SU-DHL-6 (cell line): Measurements from ENCODE around the gene CLSTN2.

Experiments
- H2AFZ ChIP-seq: fragments of 200-600 bp; sonication (generic); 2 replicates; pipeline ENCODE4 v1.6.1; 2014; ENCODE audit warnings: low read depth, mild to moderate bottlenecking, moderate library complexity, mixed read lengths, antibody characterized with exemption, low read length; ENCODE audit not compliant: severe bottlenecking
- H3F3A ChIP-seq: fragments of 200-600 bp; shearing (Covaris generic); 2 replicates; pipeline ENCODE4 v1.6.0; 2016; ENCODE audit warnings: antibody characterized with exemption, mild to moderate bottlenecking; ENCODE audit not compliant: insufficient read depth
- H3K27ac ChIP-seq: fragments of 200-600 bp; sonication (generic); 2 replicates; pipeline ENCODE4 v1.5.1; 2016; ENCODE audit warnings: low read depth, mild to moderate bottlenecking, low read length, moderate library complexity, mixed read lengths
- H3K27me3 ChIP-seq: fragments of 200-600 bp; sonication (generic), shearing (Covaris generic); 2 replicates; pipeline ENCODE4 v1.6.0; 2014; ENCODE audit warnings: mild to moderate bottlenecking, low read length
- H3K36me3 ChIP-seq: fragments of 200-600 bp; sonication (generic); 2 replicates; pipeline ENCODE4 v1.6.1; 2014; ENCODE audit warnings: mild to moderate bottlenecking, low read length, mixed read lengths
- H3K4me2 ChIP-seq: fragments of 300-600, 200-600 bp; shearing (Covaris generic), sonication (generic); 2 replicates; pipeline ENCODE4 v1.6.0; 2014; ENCODE audit warnings: low read length, low read depth, mild to moderate bottlenecking; ENCODE audit not compliant: poor library complexity, severe bottlenecking
- H3K4me3 ChIP-seq: fragments of 200-600 bp; sonication (generic); 2 replicates; pipeline ENCODE4 v1.5.1; 2014; ENCODE audit warnings: antibody characterized with exemption, low read length, mild to moderate bottlenecking, mixed read lengths; ENCODE audit not compliant: insufficient read depth, poor library complexity, severe bottlenecking
- H3K79me2 ChIP-seq: fragments of 200-600 bp; sonication (generic); 2 replicates; pipeline ENCODE4 v1.6.1; 2014; ENCODE audit warnings: mild to moderate bottlenecking, low read length, moderate library complexity; ENCODE audit not compliant: insufficient read depth
- H3K9ac ChIP-seq: fragments of 200-600 bp; sonication (generic); 2 replicates; pipeline ENCODE4 v1.7.0; 2014; ENCODE audit warnings: mild to moderate bottlenecking, low read length
- H3K9me2 ChIP-seq: fragments of 200-600 bp; sonication (generic); replicated peaks from 2 replicates; pipeline ENCODE4 v1.6.1; 2014; ENCODE audit warnings: low read length; ENCODE audit not compliant: insufficient read depth
- H3K9me3 ChIP-seq: fragments of 200-600 bp; sonication (generic); 2 replicates; pipeline ENCODE4 v1.6.1; 2014; ENCODE audit warnings: low read length, mixed read lengths; ENCODE audit not compliant: insufficient read depth
- H4K20me1 ChIP-seq: fragments of 200-600 bp; sonication (generic); 2 replicates; pipeline ENCODE4 v1.6.1; 2014; ENCODE audit warnings: low read depth, mild to moderate bottlenecking, antibody characterized with exemption, low read length, moderate library complexity, mixed read lengths
- EZH2phosphoT487 ChIP-seq: fragments of 200-600 bp; sonication (generic), shearing (Covaris generic); conservative IDR thresholded peaks from 2 replicates; pipeline ENCODE4 v1.6.1; 2018; ENCODE audit warnings: mild to moderate bottlenecking, antibody characterized with exemption, low read length, moderate library complexity, mixed read lengths
- TF ChIP-seq, protein P1 (sequence below): fragments of 200-600 bp; sonication (generic); IDR thresholded peaks from one replicate; pipeline ENCODE4 v1.5.1; 2017; ENCODE audit warnings: antibody characterized with exemption, mild to moderate bottlenecking, low read length, moderate library complexity; ENCODE audit not compliant: insufficient read depth, poor library complexity, severe bottlenecking

Gene CLSTN2

GRCh38 chr3:139935016-139935865 is at the start of gene CLSTN2:
CLSTN2 (plus strand) TSS chr3:139935185.
- Histone ChIP-seq H3K79me2 (no peaks in the 10 kb centered on the region), H3K27me3 (no peaks in the 10 kb centered on the region), H3F3A (no peaks in the 10 kb centered on the region), H3K36me3 (no peaks in the 10 kb centered on the region), H3K9me3 (no peaks in the 10 kb centered on the region), H3K9ac (no peak within 1 kb of the TSS), H3K4me3 (no peak within 1 kb of the TSS), H3K4me2 (no peak within 1 kb of the TSS), H3K27ac (no peak within 1 kb of the TSS), H3K9me2 (no peaks in the 10 kb centered on the region), H2AFZ (no peak within 1 kb of the TSS), H4K20me1 (no peaks in the 10 kb centered on the region)
- TF ChIP-seq, protein P1, sequence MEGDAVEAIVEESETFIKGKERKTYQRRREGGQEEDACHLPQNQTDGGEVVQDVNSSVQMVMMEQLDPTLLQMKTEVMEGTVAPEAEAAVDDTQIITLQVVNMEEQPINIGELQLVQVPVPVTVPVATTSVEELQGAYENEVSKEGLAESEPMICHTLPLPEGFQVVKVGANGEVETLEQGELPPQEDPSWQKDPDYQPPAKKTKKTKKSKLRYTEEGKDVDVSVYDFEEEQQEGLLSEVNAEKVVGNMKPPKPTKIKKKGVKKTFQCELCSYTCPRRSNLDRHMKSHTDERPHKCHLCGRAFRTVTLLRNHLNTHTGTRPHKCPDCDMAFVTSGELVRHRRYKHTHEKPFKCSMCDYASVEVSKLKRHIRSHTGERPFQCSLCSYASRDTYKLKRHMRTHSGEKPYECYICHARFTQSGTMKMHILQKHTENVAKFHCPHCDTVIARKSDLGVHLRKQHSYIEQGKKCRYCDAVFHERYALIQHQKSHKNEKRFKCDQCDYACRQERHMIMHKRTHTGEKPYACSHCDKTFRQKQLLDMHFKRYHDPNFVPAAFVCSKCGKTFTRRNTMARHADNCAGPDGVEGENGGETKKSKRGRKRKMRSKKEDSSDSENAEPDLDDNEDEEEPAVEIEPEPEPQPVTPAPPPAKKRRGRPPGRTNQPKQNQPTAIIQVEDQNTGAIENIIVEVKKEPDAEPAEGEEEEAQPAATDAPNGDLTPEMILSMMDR, result no peak
- no peak for TF ChIP-seq EZH2phosphoT487

DNA sequence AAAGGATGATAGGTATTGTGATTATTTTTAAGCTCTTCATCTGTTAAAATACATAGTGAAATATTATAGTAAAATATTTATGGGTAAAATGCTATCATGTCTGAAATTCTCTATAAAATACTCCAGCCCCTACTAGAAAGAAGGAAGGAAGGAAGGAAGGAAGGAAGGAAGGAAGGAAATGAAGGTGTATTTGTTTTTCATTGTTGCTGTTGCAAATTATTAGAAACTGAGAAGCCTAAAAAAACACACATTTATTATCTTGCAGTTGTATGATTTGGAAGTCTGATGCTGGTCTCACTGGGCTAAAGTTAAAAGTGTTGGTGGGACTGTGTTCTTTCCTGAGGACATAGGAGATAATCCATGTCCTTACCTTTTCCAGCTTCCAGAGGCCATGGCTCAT is 47.6 kb upstream of the CLSTN2 start:
- no peak for TF ChIP-seq EZH2phosphoT487
- TF ChIP-seq, protein P1, result no peak
- no peaks in the 10 kb centered on the region for H3K9me3 ChIP-seq
- no peaks in the 10 kb centered on the region for H3F3A ChIP-seq
- no peaks in the 10 kb centered on the region for H3K36me3 ChIP-seq
- no peaks in the 10 kb centered on the region for H3K79me2 ChIP-seq
- no peak overlapping the region for H3K9ac ChIP-seq
- H3K4me3 ChIP-seq, result no peak overlapping the region
- H3K4me2 ChIP-seq, result no peak overlapping the region
- no peaks in the 10 kb centered on the region for H4K20me1 ChIP-seq
- H3K9me2 ChIP-seq, result no peaks in the 10 kb centered on the region
- H3K27me3 ChIP-seq, result no peaks in the 10 kb centered on the region
- H2AFZ ChIP-seq, result no peak overlapping the region
- H3K27ac ChIP-seq, result no peak overlapping the region

DNA sequence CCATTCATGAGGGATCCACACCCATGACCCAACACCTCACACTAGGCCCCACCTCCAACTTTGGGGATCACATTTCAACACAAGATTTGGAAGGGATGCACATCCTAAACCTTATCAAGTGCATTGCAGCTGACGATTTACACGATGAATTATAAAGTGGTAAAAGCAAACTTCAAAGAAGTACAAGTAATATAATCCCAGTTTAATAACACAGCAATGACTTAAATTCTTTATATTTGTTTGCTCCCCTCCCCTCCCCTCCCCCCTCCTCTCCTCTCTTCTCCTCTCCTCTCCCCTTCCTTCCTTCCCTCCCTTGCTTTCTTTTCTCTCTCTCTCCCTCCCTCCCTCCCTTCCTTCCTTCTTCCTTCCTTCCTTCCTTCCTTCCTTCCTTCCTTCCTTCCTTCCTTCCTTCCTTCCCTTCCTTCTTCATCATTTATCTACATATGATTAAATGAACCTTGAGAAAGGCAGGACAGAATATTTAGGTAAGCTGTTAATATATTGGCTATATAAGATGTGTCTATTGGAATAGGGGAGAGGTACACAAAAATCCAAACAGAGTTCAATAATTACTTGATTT is 46.3 kb upstream of the CLSTN2 start:
- H3K27ac ChIP-seq, result no peak overlapping the region
- H3K4me3 ChIP-seq, result no peak overlapping the region
- no peak overlapping the region for H3K4me2 ChIP-seq
- TF ChIP-seq, protein P1, result no peak
- no peak for TF ChIP-seq EZH2phosphoT487
- H3F3A ChIP-seq, result no peaks in the 10 kb centered on the region
- no peaks in the 10 kb centered on the region for H4K20me1 ChIP-seq
- H2AFZ ChIP-seq, result no peak overlapping the region
- H3K9ac ChIP-seq, result no peak overlapping the region
- no peaks in the 10 kb centered on the region for H3K9me2 ChIP-seq
- H3K79me2 ChIP-seq, result no peaks in the 10 kb centered on the region
- H3K36me3 ChIP-seq, result no peaks in the 10 kb centered on the region
- H3K27me3 ChIP-seq, result no peaks in the 10 kb centered on the region
- H3K9me3 ChIP-seq, result no peaks in the 10 kb centered on the region
